ENCODE results near the gene PI4KA. TPM values are rescaled to one million over a fixed set of nuclear protein-coding genes. Genes with fewer than 3 reads are reported as not detected.
"Not testable (repeated sequence)": the region's sequence is repeated elsewhere in the genome, so short reads cannot be mapped to it uniquely, and the experiment has no call there.

PI4KA gene
- total RNA-seq, 1 experiment from 2014 or later, result 71.6 TPM

DNA sequence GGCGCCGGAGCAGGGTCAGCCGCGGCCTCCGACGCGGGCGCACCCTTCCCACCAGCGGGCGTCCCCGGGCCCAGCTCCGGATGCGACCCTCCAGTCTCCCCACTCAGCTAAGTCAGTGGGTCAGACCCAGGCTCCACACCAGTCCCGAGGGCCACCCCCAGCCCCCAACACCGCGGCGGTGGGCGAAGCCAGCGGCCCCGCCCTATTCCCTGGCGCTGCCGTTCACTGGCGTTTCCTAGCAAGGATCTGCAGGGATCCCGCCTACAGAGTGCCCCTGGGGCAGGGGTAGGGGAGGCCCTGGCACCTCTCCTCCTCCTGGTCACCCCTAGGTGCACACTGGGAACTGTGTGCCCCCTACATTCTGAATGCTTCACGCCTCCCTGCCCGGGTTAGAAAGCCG, 190.4 kb downstream of the PI4KA start:
- intact Hi-C loops (cut with micrococcal nuclease; ENCODE audit: unreplicated experiment); CTCF ChIA-PET; POLR2A ChIA-PET (ENCODE audit: low non-redundant PET): not testable (repeated sequence)

DNA sequence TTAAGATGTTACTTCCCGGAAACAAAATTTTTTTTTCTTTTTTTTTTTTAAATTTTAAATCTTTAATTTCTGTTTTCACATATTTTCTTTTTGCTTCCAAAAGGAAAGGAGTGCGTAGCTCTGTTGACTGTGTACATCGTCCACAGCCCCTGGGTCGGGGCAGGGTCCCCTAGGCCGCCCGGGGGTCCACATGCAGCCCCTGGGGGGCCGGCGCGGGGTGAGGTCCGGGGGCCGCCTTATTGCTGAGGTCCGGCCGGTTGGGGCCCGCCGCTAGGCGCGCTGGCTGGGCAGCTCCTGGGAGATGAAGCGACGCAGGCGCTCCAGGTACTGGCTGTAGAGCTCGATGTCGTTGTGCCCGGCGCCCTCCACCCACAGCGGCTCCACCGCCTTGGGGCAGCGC, 191.1 kb downstream of the PI4KA start:
- CTCF ChIA-PET; H3K36me3 ChIP-seq (ENCODE audit: insufficient read depth, low read length, poor library complexity, severe bottlenecking); H3K27ac ChIP-seq (ENCODE audit: low read depth, low read length, poor library complexity, severe bottlenecking); H3K4me1 ChIP-seq (ENCODE audit: insufficient read depth, low read length, poor library complexity, severe bottlenecking); H3K4me3 ChIP-seq (ENCODE audit: low read depth, low read length, poor library complexity, severe bottlenecking); DNase-seq (ENCODE audit: low spot score); intact Hi-C loops (cut with micrococcal nuclease; ENCODE audit: unreplicated experiment); BruUV-seq (replicated peaks); H3K9me3 ChIP-seq (ENCODE audit: low read depth, low read length, poor library complexity, severe bottlenecking); POLR2A ChIA-PET (ENCODE audit: low non-redundant PET): not testable (repeated sequence)
- H3K27me3 ChIP-seq (replicated peaks; ENCODE audit: insufficient read depth, low read depth, low read length, poor library complexity), result peaks cover 19% of the 10 kb centered on the region

More for the DNA sequence above, 190.4 kb downstream of the PI4KA start:
- peaks cover 25% of the 10 kb centered on the region for H3K27me3 ChIP-seq (replicated peaks; ENCODE audit: insufficient read depth, low read depth, low read length, poor library complexity)
- BruUV-seq (replicated peaks); H3K4me1 ChIP-seq (ENCODE audit: insufficient read depth, low read length, poor library complexity, severe bottlenecking); H3K36me3 ChIP-seq (ENCODE audit: insufficient read depth, low read length, poor library complexity, severe bottlenecking); H3K4me3 ChIP-seq (ENCODE audit: low read depth, low read length, poor library complexity, severe bottlenecking); DNase-seq (ENCODE audit: low spot score); H3K9me3 ChIP-seq (ENCODE audit: low read depth, low read length, poor library complexity, severe bottlenecking); H3K27ac ChIP-seq (ENCODE audit: low read depth, low read length, poor library complexity, severe bottlenecking): not testable (repeated sequence)

DNA sequence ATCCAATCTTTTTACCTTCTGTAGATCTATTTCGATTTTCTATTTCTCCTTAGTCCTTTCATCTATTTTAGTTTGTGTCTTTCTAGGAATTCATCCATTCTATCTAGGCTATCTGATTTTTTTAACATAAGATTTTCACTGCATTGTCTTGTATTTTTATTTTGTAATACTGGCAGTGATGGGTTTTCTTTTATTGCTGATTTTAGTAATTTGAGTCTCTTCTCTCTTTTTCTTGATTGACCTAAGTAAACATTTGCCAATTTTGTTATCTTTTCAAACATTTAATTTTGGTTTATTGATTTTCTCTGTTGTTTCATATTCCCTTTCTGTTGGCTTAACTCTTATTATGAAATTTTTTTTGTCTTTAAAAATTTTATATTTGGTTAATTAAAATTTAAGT, 192.1 kb downstream of the PI4KA start:
- Histone ChIP-seq H3K36me3 (ENCODE audit: insufficient read depth, low read length, poor library complexity, severe bottlenecking) (no peaks in the 10 kb centered on the region), H3K4me1 (ENCODE audit: insufficient read depth, low read length, poor library complexity, severe bottlenecking) (no peaks in the 10 kb centered on the region), H3K27me3 (replicated peaks; ENCODE audit: insufficient read depth, low read depth, low read length, poor library complexity) (peaks cover 17% of the 10 kb centered on the region), H3K9me3 (ENCODE audit: low read depth, low read length, poor library complexity, severe bottlenecking) (no peaks in the 10 kb centered on the region), H3K27ac (ENCODE audit: low read depth, low read length, poor library complexity, severe bottlenecking) (no peak overlapping the region), H3K4me3 (ENCODE audit: low read depth, low read length, poor library complexity, severe bottlenecking) (no peak overlapping the region)
- no peak for DNase-seq (ENCODE audit: low spot score)
- no TSS peak for BruUV-seq (replicated peaks)
- CTCF ChIA-PET, result no interaction called here
- POLR2A ChIA-PET (ENCODE audit: low non-redundant PET), result no interaction called here
- TF ChIP-seq EZH2 (IDR thresholded peaks at IDR 0.05; ENCODE audit: borderline replicate concordance, low read depth, low read length, poor library complexity, severe bottlenecking), result no peak
- TF ChIP-seq, protein P1, sequence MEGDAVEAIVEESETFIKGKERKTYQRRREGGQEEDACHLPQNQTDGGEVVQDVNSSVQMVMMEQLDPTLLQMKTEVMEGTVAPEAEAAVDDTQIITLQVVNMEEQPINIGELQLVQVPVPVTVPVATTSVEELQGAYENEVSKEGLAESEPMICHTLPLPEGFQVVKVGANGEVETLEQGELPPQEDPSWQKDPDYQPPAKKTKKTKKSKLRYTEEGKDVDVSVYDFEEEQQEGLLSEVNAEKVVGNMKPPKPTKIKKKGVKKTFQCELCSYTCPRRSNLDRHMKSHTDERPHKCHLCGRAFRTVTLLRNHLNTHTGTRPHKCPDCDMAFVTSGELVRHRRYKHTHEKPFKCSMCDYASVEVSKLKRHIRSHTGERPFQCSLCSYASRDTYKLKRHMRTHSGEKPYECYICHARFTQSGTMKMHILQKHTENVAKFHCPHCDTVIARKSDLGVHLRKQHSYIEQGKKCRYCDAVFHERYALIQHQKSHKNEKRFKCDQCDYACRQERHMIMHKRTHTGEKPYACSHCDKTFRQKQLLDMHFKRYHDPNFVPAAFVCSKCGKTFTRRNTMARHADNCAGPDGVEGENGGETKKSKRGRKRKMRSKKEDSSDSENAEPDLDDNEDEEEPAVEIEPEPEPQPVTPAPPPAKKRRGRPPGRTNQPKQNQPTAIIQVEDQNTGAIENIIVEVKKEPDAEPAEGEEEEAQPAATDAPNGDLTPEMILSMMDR (conservative IDR thresholded peaks at IDR 0.05; ENCODE audit: low read depth, low read length), result no peak
- intact Hi-C loops (cut with micrococcal nuclease; ENCODE audit: unreplicated experiment), result no loop called here

DNA sequence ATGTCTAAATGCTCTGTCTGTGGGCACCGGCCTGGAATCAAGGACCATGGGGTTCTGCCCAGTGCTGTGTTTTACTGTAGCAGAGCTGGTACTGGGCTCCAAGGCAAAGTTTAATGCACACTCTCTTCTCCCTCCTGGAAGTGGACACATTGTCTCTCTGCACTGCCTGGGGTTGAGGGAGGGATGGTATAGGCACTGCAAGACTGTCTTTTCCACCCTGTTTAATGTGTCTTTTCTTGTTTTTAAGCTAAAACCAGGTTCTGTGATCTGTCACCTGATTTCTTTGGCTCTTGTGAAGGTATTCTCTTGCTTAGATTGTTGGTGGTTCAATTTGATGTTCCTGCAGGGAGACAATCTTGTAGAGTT, 194.0 kb downstream of the PI4KA start:
- Histone ChIP-seq H3K36me3 (ENCODE audit: insufficient read depth, low read length, poor library complexity, severe bottlenecking) (no peaks in the 10 kb centered on the region), H3K27ac (ENCODE audit: low read depth, low read length, poor library complexity, severe bottlenecking) (no peak overlapping the region), H3K9me3 (ENCODE audit: low read depth, low read length, poor library complexity, severe bottlenecking) (no peaks in the 10 kb centered on the region), H3K4me1 (ENCODE audit: insufficient read depth, low read length, poor library complexity, severe bottlenecking) (no peaks in the 10 kb centered on the region), H3K4me3 (ENCODE audit: low read depth, low read length, poor library complexity, severe bottlenecking) (no peak overlapping the region), H3K27me3 (replicated peaks; ENCODE audit: insufficient read depth, low read depth, low read length, poor library complexity) (peaks cover 31% of the 10 kb centered on the region)
- no peak for TF ChIP-seq EZH2 (IDR thresholded peaks at IDR 0.05; ENCODE audit: borderline replicate concordance, low read depth, low read length, poor library complexity, severe bottlenecking)
- TF ChIP-seq, protein P1 (conservative IDR thresholded peaks at IDR 0.05; ENCODE audit: low read depth, low read length), result no peak
- intact Hi-C loops (cut with micrococcal nuclease; ENCODE audit: unreplicated experiment), result no loop called here
- ChIA-PET POLR2A (ENCODE audit: low non-redundant PET) (no interaction called here), CTCF (no interaction called here)
- no peak for DNase-seq (ENCODE audit: low spot score)
- BruUV-seq (replicated peaks), result no TSS peak
